Nephron progenitor cell (in vitro differentiated cells): ENCODE measurements around the gene FOXG1.

Source experiments
- DNase-seq: peaks from one replicate; pipeline ENCODE4 v3.0.0; 2021
- H3K27ac Mint-ChIP-seq: 2 replicates; pipeline ENCODE4 v1.8.0; 2021; ENCODE audit warnings: mild to moderate bottlenecking, moderate library complexity, mixed read lengths
- H3K27me3 Mint-ChIP-seq: 2 replicates; pipeline ENCODE4 v1.8.0; 2021; ENCODE audit warnings: mild to moderate bottlenecking, low read depth, mixed read lengths; ENCODE audit not compliant: poor library complexity
- H3K36me3 Mint-ChIP-seq: 2 replicates; pipeline ENCODE4 v1.8.0; 2021; ENCODE audit warnings: low read depth, mixed read lengths
- H3K4me1 Mint-ChIP-seq: 2 replicates; pipeline ENCODE4 v1.8.0; 2021; ENCODE audit warnings: mixed read lengths
- H3K4me3 Mint-ChIP-seq: 2 replicates; pipeline ENCODE4 v1.8.0; 2021; ENCODE audit warnings: mild to moderate bottlenecking, moderate library complexity, mixed read lengths
- H3K9me3 Mint-ChIP-seq: 2 replicates; pipeline ENCODE4 v1.8.0; 2021; ENCODE audit warnings: mild to moderate bottlenecking, moderate library complexity, mixed read lengths
- CTCF ChIP-seq: fragments of 200-600 bp; sonication (generic); IDR thresholded peaks from 2 replicates; pipeline ENCODE4 v1.5.0; 2021; ENCODE audit warnings: antibody characterized with exemption

The FOXG1 gene

GRCh38 chr14:28772613-28773012 lies 6.0 kb downstream of the FOXG1 start:
- H3K27ac Mint-ChIP-seq: no peak overlapping the region
- H3K4me3 Mint-ChIP-seq: no peak overlapping the region
- H3K4me1 Mint-ChIP-seq: peaks cover 5% of the 10 kb centered on the region
- peaks cover 100% of the 10 kb centered on the region for H3K27me3 Mint-ChIP-seq
- no peaks in the 10 kb centered on the region for H3K36me3 Mint-ChIP-seq
- H3K9me3 Mint-ChIP-seq: peaks cover 12% of the 10 kb centered on the region
- no peak for TF ChIP-seq CTCF
- DNase-seq: no peak

- no peak for TF ChIP-seq CTCF
- Mint-ChIP-seq H3K27me3 (peaks cover 100% of the 10 kb centered on the region), H3K4me1 (peaks cover 5% of the 10 kb centered on the region), H3K4me3 (no peak overlapping the region), H3K36me3 (no peaks in the 10 kb centered on the region), H3K27ac (no peak overlapping the region), H3K9me3 (peaks cover 7% of the 10 kb centered on the region)
- no peak for DNase-seq
Observed at GRCh38 chr14:28773176-28773575, 6.6 kb downstream of the FOXG1 start.

- Mint-ChIP-seq H3K4me1 (peaks cover 5% of the 10 kb centered on the region), H3K27ac (no peak overlapping the region), H3K9me3 (no peaks in the 10 kb centered on the region), H3K27me3 (peaks cover 100% of the 10 kb centered on the region), H3K36me3 (no peaks in the 10 kb centered on the region), H3K4me3 (peak overlapping the region; percentile 43)
- peak; percentile 80 for DNase-seq
- peak; percentile 63 for TF ChIP-seq CTCF
Observed at GRCh38 chr14:28773861-28774691, 7.5 kb downstream of the FOXG1 start.

GRCh38 chr14:28774764-28775735 lies 8.5 kb downstream of the FOXG1 start:
- TF ChIP-seq CTCF: peak; percentile 17
- Mint-ChIP-seq H3K4me1 (peaks cover 5% of the 10 kb centered on the region), H3K27ac (no peak overlapping the region), H3K4me3 (no peak overlapping the region), H3K36me3 (no peaks in the 10 kb centered on the region), H3K27me3 (peaks cover 100% of the 10 kb centered on the region), H3K9me3 (no peaks in the 10 kb centered on the region)
- no peak for DNase-seq

- no peak for DNase-seq
- TF ChIP-seq CTCF: no peak
Observed at GRCh38 chr14:28776482-28777266, 10.1 kb downstream of the FOXG1 start.

More at GRCh38 chr14:28776482-28777266, 10.1 kb downstream of the FOXG1 start:
- Mint-ChIP-seq H3K4me3 (no peak overlapping the region), H3K4me1 (peaks cover 5% of the 10 kb centered on the region), H3K9me3 (no peaks in the 10 kb centered on the region), H3K27me3 (peaks cover 100% of the 10 kb centered on the region), H3K36me3 (no peaks in the 10 kb centered on the region), H3K27ac (no peak overlapping the region)
